Tibial nerve (tissue), 4 donors: Measurements from ENCODE around the gene TRAPPC3. TPM values are rescaled to one million over a fixed set of nuclear protein-coding genes. Genes with fewer than 3 reads are reported as not detected.

ENCODE experiments used
- DNase-seq, 2 donors: peaks; one replicate each; pipeline ENCODE4 v3.0.0-alpha.2; 2019; ENCODE audit warnings: low spot score in 2 of 2
- H3K27ac ChIP-seq, 4 donors: fragments of 200-600 bp; sonication (generic) in 3 of 4; one replicate each; pipeline ENCODE4 v1.5.1; 2017 to 2019; ENCODE audit warnings: mild to moderate bottlenecking in 1 of 4
- H3K27me3 ChIP-seq, 2 donors: fragments of 200-600 bp; sonication (generic) in 1 of 2; one replicate each; pipeline versions ENCODE4 v1.5.1 to v1.6.0; 2017 to 2019
- H3K36me3 ChIP-seq, 3 donors: fragments of 200-600 bp; sonication (generic); one replicate each; pipeline ENCODE4 v1.5.1; 2018 to 2019
- H3K4me1 ChIP-seq, 4 donors: fragments of 200-600 bp; sonication (generic) in 3 of 4; one replicate each; pipeline ENCODE4 v1.5.1; 2017 to 2019
- H3K4me3 ChIP-seq, 4 donors: fragments of 200-600 bp; sonication (generic) in 3 of 4; one replicate each; pipeline ENCODE4 v1.5.1; 2017 to 2019; ENCODE audit warnings: mild to moderate bottlenecking in 1 of 4, moderate library complexity in 1 of 4
- H3K9me3 ChIP-seq, 4 donors: fragments of 200-600 bp; sonication (generic) in 3 of 4; one replicate each; pipeline ENCODE4 v1.5.1; 2017 to 2019
- CTCF ChIP-seq, 5 experiments: fragments of 200-600 bp in 3 of 5; fragments of 450-650 bp in 2 of 5; sonication (generic) in 3 of 5; IDR thresholded peaks; one replicate each; pipeline ENCODE4 v1.5.1; 2016 to 2019; ENCODE audit warnings: antibody characterized with exemption in 5 of 5, mild to moderate bottlenecking in 3 of 5, moderate library complexity in 2 of 5
- EP300 ChIP-seq, 2 donors: sonication (generic); formaldehyde crosslinking; IDR thresholded peaks; one replicate each; pipeline ENCODE4 v1.6.1; 2017; ENCODE audit warnings: antibody characterized with exemption in 2 of 2, mild to moderate bottlenecking in 1 of 2
- POLR2A ChIP-seq, 2 donors: fragments of 450-650 bp; IDR thresholded peaks; one replicate each; pipeline ENCODE4 v1.6.1; 2017; ENCODE audit warnings: antibody characterized with exemption in 2 of 2, mild to moderate bottlenecking in 2 of 2, moderate library complexity in 2 of 2
- WGBS, 2 donors: methylation state at CpG; one replicate each; pipeline ENCODE4 v1.1.5; 2018; 5-methylcytosine and 5-hydroxymethylcytosine counted together
- total RNA-seq, 4 donors: library from RNA; depleted of rRNA; stranded (reverse); fragments of >200 nt; gene quantifications; one replicate each; pipeline ENCODE4 v1.1.0, GENCODE V29; 2016

TRAPPC3 gene
- total RNA-seq, 4 donors from 2014 or later, result 48.0 to 90.4 (median 69.1) TPM

GRCh38 chr1:36114371-36114770 is 34.9 kb downstream of the TRAPPC3 start:
- Histone ChIP-seq H3K27ac (peak overlapping the region in 2 of 4 donors; percentile 84 to 90), H3K4me1 (peaks cover 0 to 53% (median 24%) of the 10 kb centered on the region in 4 donors)
- no peak for DNase-seq

GRCh38 chr1:36112823-36113222 is 36.5 kb downstream of the TRAPPC3 start:
- H3K4me1 ChIP-seq, result peaks cover 0 to 53% (median 20%) of the 10 kb centered on the region in 4 donors
- no peak for TF ChIP-seq POLR2A (IDR thresholded peaks at IDR 0.05)
- TF ChIP-seq CTCF (IDR thresholded peaks at IDR 0.05), result no peak
- no peak for TF ChIP-seq EP300 (IDR thresholded peaks at IDR 0.05)
- H3K9me3 ChIP-seq, result no peaks in the 10 kb centered on the region
- H3K27ac ChIP-seq, result no peak overlapping the region
- no peaks in the 10 kb centered on the region for H3K27me3 ChIP-seq
- H3K36me3 ChIP-seq, result no peaks in the 10 kb centered on the region
- no peak overlapping the region for H3K4me3 ChIP-seq
- WGBS, 2 donors, result 83 to 85% methylated on average over 9 of the region's 9 CpGs
- no peak for DNase-seq

More at GRCh38 chr1:36114371-36114770, 34.9 kb downstream of the TRAPPC3 start:
- TF ChIP-seq EP300 (IDR thresholded peaks at IDR 0.05) (no peak), CTCF (IDR thresholded peaks at IDR 0.05) (no peak), POLR2A (IDR thresholded peaks at IDR 0.05) (no peak)
- no peak overlapping the region for H3K4me3 ChIP-seq
- WGBS, 2 donors, result 66 to 75% methylated on average over 5 of the region's 5 CpGs
- no peaks in the 10 kb centered on the region for H3K36me3 ChIP-seq
- H3K27me3 ChIP-seq, result no peaks in the 10 kb centered on the region
- no peaks in the 10 kb centered on the region for H3K9me3 ChIP-seq

- WGBS, 2 donors, result 57% methylated on average over 4 of the region's 4 CpGs
- DNase-seq, result no peak
- no peak for TF ChIP-seq POLR2A (IDR thresholded peaks at IDR 0.05)
- no peak for TF ChIP-seq CTCF (IDR thresholded peaks at IDR 0.05)
- TF ChIP-seq EP300 (IDR thresholded peaks at IDR 0.05), result no peak
These were observed 38.1 kb downstream of the TRAPPC3 start for GRCh38 chr1:36111151-36111550.

GRCh38 chr1:36109041-36109679 is 40.1 kb downstream of the TRAPPC3 start:
- Histone ChIP-seq H3K9me3 (no peaks in the 10 kb centered on the region), H3K4me3 (no peak overlapping the region), H3K27me3 (no peaks in the 10 kb centered on the region), H3K27ac (peak overlapping the region in 2 of 4 donors; percentile 25 to 49), H3K36me3 (no peaks in the 10 kb centered on the region), H3K4me1 (peaks cover 0 to 34% (median 3%) of the 10 kb centered on the region in 4 donors)
- WGBS, 2 donors, result 65% methylated on average over 10 to 11 of the region's 11 CpGs
- TF ChIP-seq EP300 (IDR thresholded peaks at IDR 0.05) (no peak), CTCF (IDR thresholded peaks at IDR 0.05) (no peak), POLR2A (IDR thresholded peaks at IDR 0.05) (no peak)
- no peak for DNase-seq

More at GRCh38 chr1:36111151-36111550, 38.1 kb downstream of the TRAPPC3 start:
- Histone ChIP-seq H3K27ac (peak overlapping the region in 1 of 4 donors; percentile 20), H3K27me3 (no peaks in the 10 kb centered on the region), H3K4me1 (peaks cover 0 to 51% (median 17%) of the 10 kb centered on the region in 4 donors), H3K36me3 (no peaks in the 10 kb centered on the region), H3K4me3 (no peak overlapping the region), H3K9me3 (no peaks in the 10 kb centered on the region)

- peaks cover 0 to 34% (median 3%) of the 10 kb centered on the region in 4 donors for H3K4me1 ChIP-seq
- TF ChIP-seq EP300 (IDR thresholded peaks at IDR 0.05), result no peak
- TF ChIP-seq CTCF (IDR thresholded peaks at IDR 0.05), result no peak
- no peak for TF ChIP-seq POLR2A (IDR thresholded peaks at IDR 0.05)
- H3K27ac ChIP-seq, result peak overlapping the region in 2 of 4 donors; percentile 49 to 72
- H3K9me3 ChIP-seq, result no peaks in the 10 kb centered on the region
- H3K4me3 ChIP-seq, result no peak overlapping the region
- H3K27me3 ChIP-seq, result no peaks in the 10 kb centered on the region
- H3K36me3 ChIP-seq, result no peaks in the 10 kb centered on the region
- WGBS, 2 donors, result 57 to 60% methylated on average over 14 of the region's 14 CpGs
- DNase-seq, result no peak
These were observed 41.0 kb downstream of the TRAPPC3 start for GRCh38 chr1:36108314-36108713.
